ENCODE measurements around the gene VAT1L.

The VAT1L gene

GRCh38 chr16:77993111-77993985 is 205.0 kb downstream of the VAT1L start:
- peaks cover 7% of the 10 kb centered on the region for H3K27me3 Mint-ChIP-seq (ENCODE audit: low read depth)
- no peaks in the 10 kb centered on the region for H3K36me3 Mint-ChIP-seq (ENCODE audit: low read depth)
- no peak overlapping the region for H3K4me3 Mint-ChIP-seq
- no peak for TF ChIP-seq CTCF (IDR thresholded peaks at IDR 0.05; ENCODE audit: unreplicated experiment in 3 of 3)
- no peaks in the 10 kb centered on the region for H3K4me1 Mint-ChIP-seq
- peaks cover 3% of the 10 kb centered on the region for H3K9me3 Mint-ChIP-seq
- no peak overlapping the region for H3K27ac Mint-ChIP-seq

GRCh38 chr16:77995843-77996455 is 207.6 kb downstream of the VAT1L start:
- H3K4me3 Mint-ChIP-seq: no peak overlapping the region
- H3K9me3 Mint-ChIP-seq: peaks cover 3% of the 10 kb centered on the region
- no peak overlapping the region for H3K27ac Mint-ChIP-seq
- no peak for TF ChIP-seq CTCF (IDR thresholded peaks at IDR 0.05; ENCODE audit: unreplicated experiment in 3 of 3)
- no peaks in the 10 kb centered on the region for H3K4me1 Mint-ChIP-seq
- H3K27me3 Mint-ChIP-seq (ENCODE audit: low read depth): peaks cover 7% of the 10 kb centered on the region
- no peaks in the 10 kb centered on the region for H3K36me3 Mint-ChIP-seq (ENCODE audit: low read depth)

- TF ChIP-seq CTCF (IDR thresholded peaks at IDR 0.05; ENCODE audit: unreplicated experiment in 3 of 3): no peak
- H3K4me1 Mint-ChIP-seq: no peaks in the 10 kb centered on the region
- H3K36me3 Mint-ChIP-seq (ENCODE audit: low read depth): no peaks in the 10 kb centered on the region
- no peak overlapping the region for H3K27ac Mint-ChIP-seq
- H3K4me3 Mint-ChIP-seq: no peak overlapping the region
- H3K9me3 Mint-ChIP-seq: peaks cover 3% of the 10 kb centered on the region
- H3K27me3 Mint-ChIP-seq (ENCODE audit: low read depth): peaks cover 4% of the 10 kb centered on the region
These were observed 210.1 kb downstream of the VAT1L start for GRCh38 chr16:77998350-77999023.

- Mint-ChIP-seq H3K27ac (no peak overlapping the region), H3K27me3 (ENCODE audit: low read depth) (peaks cover 3% of the 10 kb centered on the region), H3K9me3 (peaks cover 3% of the 10 kb centered on the region), H3K36me3 (ENCODE audit: low read depth) (no peaks in the 10 kb centered on the region), H3K4me3 (no peak overlapping the region), H3K4me1 (no peaks in the 10 kb centered on the region)
- no peak for TF ChIP-seq CTCF (IDR thresholded peaks at IDR 0.05; ENCODE audit: unreplicated experiment in 3 of 3)
These were observed 213.2 kb downstream of the VAT1L start for GRCh38 chr16:78001451-78002025.

- no peaks in the 10 kb centered on the region for H3K4me1 Mint-ChIP-seq
- no peak overlapping the region for H3K27ac Mint-ChIP-seq
- TF ChIP-seq CTCF (IDR thresholded peaks at IDR 0.05; ENCODE audit: unreplicated experiment in 3 of 3): peak; percentile 74 to 82 (median 80)
- H3K36me3 Mint-ChIP-seq (ENCODE audit: low read depth): no peaks in the 10 kb centered on the region
- H3K27me3 Mint-ChIP-seq (ENCODE audit: low read depth): peaks cover 14% of the 10 kb centered on the region
- H3K4me3 Mint-ChIP-seq: no peak overlapping the region
- no peaks in the 10 kb centered on the region for H3K9me3 Mint-ChIP-seq
These were observed 214.7 kb downstream of the VAT1L start for GRCh38 chr16:78002915-78003538.

Measured in nephron (organoid).